Kidney (tissue), 14 donors: ENCODE data around the gene WIPF1. TPM values are rescaled to one million over a fixed set of nuclear protein-coding genes. Genes with fewer than 3 reads are reported as not detected.
A peak's percentile ranks its signal among the peaks of the same experiment; 100 is the strongest.

Experiments
- DNase-seq, 5 donors: peaks; one replicate each; pipeline ENCODE4 v3.0.0-alpha.2; 2013 to 2020
- FAIRE-seq: peaks from 2 replicates; lab custom pipeline; 2012; peaks lifted over from hg19 to GRCh38; lab: Jason Lieb, UNC
- H3K27ac ChIP-seq, 2 donors: one replicate each; pipeline ENCODE4 v1.7.0; 2013; ENCODE audit warnings: low read depth in 2 of 2, low read length in 2 of 2, inconsistent platforms in 1 of 2
- H3K27me3 ChIP-seq: one replicate; pipeline ENCODE4 v1.7.1; 2013; ENCODE audit warnings: low read length, inconsistent platforms; ENCODE audit not compliant: control insufficient read depth, insufficient read depth
- H3K36me3 ChIP-seq, 3 donors: one replicate each; pipeline versions ENCODE4 v1.7.0 to v1.7.1; 2013; ENCODE audit warnings: low read length in 3 of 3, control low read depth in 1 of 3, inconsistent platforms in 1 of 3; ENCODE audit not compliant: insufficient read depth in 3 of 3, control insufficient read depth in 2 of 3
- H3K4me1 ChIP-seq, 3 donors: one replicate each; pipeline versions ENCODE4 v1.7.0 to v1.7.1; 2013; ENCODE audit warnings: low read length in 3 of 3, inconsistent platforms in 1 of 3, low read depth in 1 of 3; ENCODE audit not compliant: control insufficient read depth in 2 of 3, insufficient read depth in 2 of 3
- H3K4me3 ChIP-seq, 3 donors: one replicate each; pipeline versions ENCODE4 v1.7.0 to v1.8.1; 2013; ENCODE audit warnings: low read length in 3 of 3, control low read depth in 1 of 3, inconsistent platforms in 1 of 3
- H3K9ac ChIP-seq, 3 donors: one replicate each; pipeline versions ENCODE4 v1.7.0 to v1.7.1; 2013; ENCODE audit warnings: low read length in 3 of 3, control low read depth in 1 of 3, inconsistent platforms in 1 of 3
- H3K9me3 ChIP-seq, 3 donors: one replicate each; pipeline versions ENCODE4 v1.7.0 to v1.7.1; 2013; ENCODE audit warnings: low read length in 3 of 3, control low read depth in 1 of 3, inconsistent platforms in 1 of 3; ENCODE audit not compliant: control insufficient read depth in 2 of 3, insufficient read depth in 1 of 3
- CTCF ChIP-seq: IDR thresholded peaks from 3 replicates; pipeline ENCODE4 v1.5.1; 2012; ENCODE audit warnings: mild to moderate bottlenecking, moderate library complexity, borderline replicate concordance; ENCODE audit not compliant: insufficient read depth; ENCODE audit errors: extremely low read depth
- intact Hi-C: fragments of 100-400 bp; cut with DNase I; formaldehyde crosslinking; loops from one replicate; pipeline ENCODE4 v1.11.1; 2022
- polyA plus RNA-seq: library from polyadenylated mRNA; stranded (reverse); fragments of 350-450 nt; fragmentation: Illumina TruSeq; extraction: RNeasy Lipid Tissue Mini Kit (QIAGEN cat#74804); gene quantifications from one replicate; pipeline ENCODE4 v1.2.3, GENCODE V29; 2014; ENCODE audit warnings: low read depth, low replicate concordance; ENCODE audit not compliant: insufficient read depth
- total RNA-seq: library from RNA; stranded (reverse); fragmentation: NEBNext Ultra II Directional; extraction: Animal tissue kit (Norgen Biotek cat#: 25700); gene quantifications from one replicate; pipeline ENCODE4 v1.2.1, GENCODE V29; 2021
- donor health status: control.
- donor health status: control.
- donor health status: control.
- donor health status: control.
- donor health status: control.
- donor health status: DM: yes; HTN: yes; CAD: no.
- donor health status: Normal renal cell carcinoma (clear cell type).

The WIPF1 gene
- total and polyA plus RNA-seq, 2 donors from 2014 or later = 11.7 to 55.0 TPM

- H3K4me1 ChIP-seq = no peaks in the 10 kb centered on the region
- no peak overlapping the region for H3K27ac ChIP-seq
- TF ChIP-seq CTCF = no peak
- H3K9ac ChIP-seq = no peak overlapping the region
- DNase-seq (no peak), FAIRE-seq (no peak)
- intact Hi-C loops = no loop called here
- H3K9me3 ChIP-seq = no peaks in the 10 kb centered on the region
- H3K36me3 ChIP-seq = no peaks in the 10 kb centered on the region
- no peak overlapping the region for H3K4me3 ChIP-seq
- no peaks in the 10 kb centered on the region for H3K27me3 ChIP-seq
Observed at GRCh38 chr2:174600349-174600748, 2.7 kb upstream of the WIPF1 start.

GRCh38 chr2:174599310-174599921, 1.8 kb upstream of the WIPF1 start:
- H3K9ac ChIP-seq = no peak overlapping the region
- FAIRE-seq = no peak
- DNase-seq = no peak
- H3K4me1 ChIP-seq = no peaks in the 10 kb centered on the region
- no peak for TF ChIP-seq CTCF
- intact Hi-C loops = no loop called here
- no peak overlapping the region for H3K4me3 ChIP-seq
- no peaks in the 10 kb centered on the region for H3K27me3 ChIP-seq
- peak overlapping the region in 1 of 2 donors; percentile 60 for H3K27ac ChIP-seq
- no peaks in the 10 kb centered on the region for H3K36me3 ChIP-seq
- H3K9me3 ChIP-seq = no peaks in the 10 kb centered on the region

GRCh38 chr2:174597009-174597344, 627 bp downstream of the WIPF1 start:
- intact Hi-C loops = no loop called here
- peak overlapping the region in 1 of 3 donors; percentile 10 for H3K4me3 ChIP-seq
- H3K36me3 ChIP-seq = no peaks in the 10 kb centered on the region
- H3K27me3 ChIP-seq = no peaks in the 10 kb centered on the region
- H3K4me1 ChIP-seq = no peaks in the 10 kb centered on the region
- DNase-seq (no peak), FAIRE-seq (no peak)
- no peak for TF ChIP-seq CTCF
- H3K27ac ChIP-seq = peak overlapping the region; percentile 3 to 29
- no peaks in the 10 kb centered on the region for H3K9me3 ChIP-seq
- H3K9ac ChIP-seq = no peak overlapping the region
